Left ventricle myocardium inferior (tissue), 1 donor: ENCODE measurements around the gene XK. TPM values are rescaled to one million over a fixed set of nuclear protein-coding genes. Genes with fewer than 3 reads are reported as not detected.

Experiments
- DNase-seq: peaks from one replicate; pipeline ENCODE4 v3.0.0-alpha.2; 2020
- H3K27ac ChIP-seq: fragments of 200-600 bp; replicated peaks from 2 replicates; pipeline ENCODE4 v1.8.0; 2021
- H3K27me3 ChIP-seq: fragments of 200-600 bp; 2 replicates; pipeline ENCODE4 v1.8.0; 2021; ENCODE audit warnings: low read depth
- H3K36me3 ChIP-seq: fragments of 200-600 bp; 2 replicates; pipeline ENCODE4 v1.8.0; 2021
- H3K4me1 ChIP-seq: fragments of 200-600 bp; 2 replicates; pipeline ENCODE4 v1.8.0; 2021
- H3K4me3 ChIP-seq: fragments of 200-600 bp; 2 replicates; pipeline ENCODE4 v1.8.0; 2021; ENCODE audit warnings: mild to moderate bottlenecking, moderate library complexity
- H3K9me3 ChIP-seq: fragments of 200-600 bp; replicated peaks from 2 replicates; pipeline ENCODE4 v1.8.0; 2021
- CTCF ChIP-seq: fragments of 200-600 bp; IDR thresholded peaks from 2 replicates; pipeline ENCODE4 v1.8.0; 2021; ENCODE audit warnings: antibody characterized with exemption, mild to moderate bottlenecking, borderline replicate concordance
- intact Hi-C: fragments of 100-400 bp; cut with micrococcal nuclease; formaldehyde crosslinking; loops from one replicate; pipeline ENCODE4 v1.11.0; 2022
- total RNA-seq: library from RNA; stranded (reverse); fragmentation: NEBNext Ultra II Directional; extraction: Animal tissue kit (Norgen Biotek cat#: 25700); gene quantifications from one replicate; pipeline ENCODE4 v1.2.1, GENCODE V29; 2021
- donor health status: DM: no; HTN: yes; CAD: no; lungs with severe emphysema.

Gene XK
- total RNA-seq, 1 donor from 2014 or later, result 11.0 TPM

- no peak for TF ChIP-seq CTCF
- no peak overlapping the region for H3K27ac ChIP-seq
Measured at GRCh38 chrX:37679888-37680287, 5.7 kb upstream of the XK start.

GRCh38 chrX:37684426-37684825, 1.2 kb upstream of the XK start:
- intact Hi-C loops, result no loop called here
- Histone ChIP-seq H3K27me3 (no peaks in the 10 kb centered on the region), H3K4me3 (peak overlapping the region; percentile 4), H3K9me3 (no peaks in the 10 kb centered on the region), H3K27ac (peak overlapping the region; percentile 85), H3K36me3 (no peaks in the 10 kb centered on the region), H3K4me1 (no peaks in the 10 kb centered on the region)
- TF ChIP-seq CTCF, result no peak
- no peak for DNase-seq

More at GRCh38 chrX:37679888-37680287, 5.7 kb upstream of the XK start:
- H3K4me1 ChIP-seq, result no peaks in the 10 kb centered on the region
- DNase-seq, result no peak
- H3K4me3 ChIP-seq, result no peak overlapping the region
- no peaks in the 10 kb centered on the region for H3K9me3 ChIP-seq
- no peaks in the 10 kb centered on the region for H3K36me3 ChIP-seq
- intact Hi-C loops, result no loop called here
- no peaks in the 10 kb centered on the region for H3K27me3 ChIP-seq

GRCh38 chrX:37684973-37685372, 618 bp upstream of the XK start:
- Histone ChIP-seq H3K36me3 (no peaks in the 10 kb centered on the region), H3K27me3 (no peaks in the 10 kb centered on the region), H3K4me3 (peak overlapping the region; percentile 66), H3K27ac (peak overlapping the region; percentile 85), H3K4me1 (no peaks in the 10 kb centered on the region), H3K9me3 (no peaks in the 10 kb centered on the region)
- DNase-seq, result no peak
- no peak for TF ChIP-seq CTCF
- intact Hi-C loops, result no loop called here

GRCh38 chrX:37686369-37686995, 891 bp downstream of the XK start:
- intact Hi-C loops, result no loop called here
- H3K9me3 ChIP-seq, result no peaks in the 10 kb centered on the region
- H3K27me3 ChIP-seq, result no peaks in the 10 kb centered on the region
- H3K4me1 ChIP-seq, result no peaks in the 10 kb centered on the region
- TF ChIP-seq CTCF, result no peak
- H3K4me3 ChIP-seq, result peak overlapping the region; percentile 66
- peak overlapping the region; percentile 85 for H3K27ac ChIP-seq
- no peaks in the 10 kb centered on the region for H3K36me3 ChIP-seq
- no peak for DNase-seq

- peak overlapping the region; percentile 85 for H3K27ac ChIP-seq
- intact Hi-C loops, result no loop called here
- no peak for TF ChIP-seq CTCF
- H3K36me3 ChIP-seq, result no peaks in the 10 kb centered on the region
- no peak for DNase-seq
- H3K27me3 ChIP-seq, result no peaks in the 10 kb centered on the region
- no peaks in the 10 kb centered on the region for H3K9me3 ChIP-seq
- H3K4me3 ChIP-seq, result peak overlapping the region; percentile 66
- H3K4me1 ChIP-seq, result no peaks in the 10 kb centered on the region
Measured at GRCh38 chrX:37686996-37687395, 1.4 kb downstream of the XK start.

- H3K4me1 ChIP-seq, result no peaks in the 10 kb centered on the region
- no peak overlapping the region for H3K27ac ChIP-seq
- intact Hi-C loops, result no loop called here
- H3K9me3 ChIP-seq, result no peaks in the 10 kb centered on the region
- H3K36me3 ChIP-seq, result no peaks in the 10 kb centered on the region
- H3K27me3 ChIP-seq, result no peaks in the 10 kb centered on the region
- no peak for TF ChIP-seq CTCF
- no peak overlapping the region for H3K4me3 ChIP-seq
- no peak for DNase-seq
Measured at GRCh38 chrX:37690119-37690518, 4.5 kb downstream of the XK start.
